Smooth muscle cell (in vitro differentiated cells): ENCODE data around the gene SAMSN1. TPM values are rescaled to one million over a fixed set of nuclear protein-coding genes. Genes with fewer than 3 reads are reported as not detected.

Source experiments
- DNase-seq: peaks from one replicate; lab custom pipeline; 2025; ENCODE audit not compliant: unreplicated experiment; lab: John Stamatoyannopoulos, UW
- H2AFZ ChIP-seq: fragments of 200-600 bp; sonication (generic); 2 replicates; pipeline ENCODE4 v1.6.0; 2016; ENCODE audit warnings: antibody characterized with exemption, low read depth, mild to moderate bottlenecking
- H3F3A ChIP-seq: fragments of 200-600 bp; sonication (generic); 2 replicates; pipeline ENCODE4 v1.6.0; 2017; ENCODE audit warnings: antibody characterized with exemption, low read depth
- H3K27ac ChIP-seq: fragments of 200-600 bp; sonication (generic); 2 replicates; pipeline ENCODE4 v1.5.1; 2016; ENCODE audit warnings: low read depth, mild to moderate bottlenecking
- H3K27me3 ChIP-seq: fragments of 200-600 bp; sonication (generic); 2 replicates; pipeline ENCODE4 v1.6.1; 2016; ENCODE audit warnings: low read depth, mild to moderate bottlenecking
- H3K36me3 ChIP-seq: fragments of 200-600 bp; sonication (generic); 2 replicates; pipeline ENCODE4 v1.5.1; 2016; ENCODE audit warnings: low read depth
- H3K4me1 ChIP-seq: fragments of 200-600 bp; sonication (generic); 2 replicates; pipeline ENCODE4 v1.5.1; 2016; ENCODE audit warnings: low read depth
- H3K4me2 ChIP-seq: fragments of 200-600 bp; sonication (generic); 2 replicates; pipeline ENCODE4 v1.6.0; 2016; ENCODE audit warnings: mild to moderate bottlenecking
- H3K4me3 ChIP-seq: fragments of 200-600 bp; sonication (generic); 2 replicates; pipeline ENCODE4 v1.5.1; 2016; ENCODE audit warnings: mild to moderate bottlenecking
- H3K79me2 ChIP-seq: fragments of 200-600 bp; sonication (generic); 2 replicates; pipeline ENCODE4 v1.6.0; 2016; ENCODE audit warnings: low read depth, mild to moderate bottlenecking
- H3K9ac ChIP-seq: fragments of 200-600 bp; sonication (generic); 2 replicates; pipeline ENCODE4 v1.6.0; 2016; ENCODE audit warnings: low read depth
- H3K9me3 ChIP-seq: fragments of 200-600 bp; sonication (generic); replicated peaks from 2 replicates; pipeline ENCODE4 v1.5.1; 2016; ENCODE audit warnings: low read depth
- H4K20me1 ChIP-seq: fragments of 200-600 bp; sonication (generic); 2 replicates; pipeline ENCODE4 v1.6.0; 2016; ENCODE audit warnings: low read depth
- CTCF ChIP-seq: fragments of 200-600 bp; sonication (generic); IDR thresholded peaks from 2 replicates; pipeline ENCODE4 v1.5.1; 2017; ENCODE audit warnings: borderline replicate concordance, mild to moderate bottlenecking, antibody characterized with exemption; ENCODE audit not compliant: insufficient read depth, poor library complexity, severe bottlenecking
- WGBS: methylation state at CpG from one replicate; pipeline ENCODE4 v1.1.7; 2016; ENCODE audit warnings: low lambda C conversion rate; 5-methylcytosine and 5-hydroxymethylcytosine counted together
- polyA plus RNA-seq: library from polyadenylated mRNA; unstranded; fragments of >200 nt; fragmentation: Nextera tagmentation; extraction: Ambion mirVana; gene quantifications from 2 replicates; pipeline ENCODE4 v1.2.1, GENCODE V29; 2016
- total RNA-seq: library from RNA; depleted of rRNA; stranded (reverse); fragments of >200 nt; gene quantifications from 2 replicates; pipeline ENCODE4 v1.2.3, GENCODE V29; 2014

Gene SAMSN1
- total and polyA plus RNA-seq, 2 experiments from 2014 or later = 0.13 TPM; not detected in 1

DNA sequence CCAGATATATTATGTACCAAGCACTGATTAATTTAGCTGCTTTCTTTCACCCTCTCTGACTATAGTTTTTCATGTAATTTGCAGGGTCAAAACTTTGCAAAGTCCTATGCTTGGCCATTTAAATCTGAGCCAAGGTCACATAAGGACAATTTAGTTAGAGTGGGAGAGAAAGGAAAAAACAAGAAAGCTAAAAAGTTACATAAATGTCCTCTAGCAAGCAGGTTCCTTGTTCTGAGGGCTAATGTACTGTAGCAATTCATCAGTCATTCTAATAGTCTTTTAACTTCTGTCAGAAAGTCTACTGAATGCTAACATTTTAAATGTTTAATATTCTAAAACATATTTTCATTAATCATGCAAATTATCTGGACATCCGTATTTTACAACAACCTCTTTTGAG lies 68.3 kb downstream of the SAMSN1 start:
- Histone ChIP-seq H3K9ac (no peak overlapping the region), H3K4me1 (no peaks in the 10 kb centered on the region), H3K4me2 (no peak overlapping the region), H3F3A (no peaks in the 10 kb centered on the region), H2AFZ (no peak overlapping the region), H3K79me2 (no peaks in the 10 kb centered on the region), H3K4me3 (no peak overlapping the region), H3K27me3 (no peaks in the 10 kb centered on the region), H3K36me3 (no peaks in the 10 kb centered on the region), H3K9me3 (no peaks in the 10 kb centered on the region), H4K20me1 (no peaks in the 10 kb centered on the region), H3K27ac (no peak overlapping the region)
- TF ChIP-seq CTCF = no peak
- 91% methylated on average over 1 of the region's 1 CpG for WGBS
- DNase-seq = no peak

- Histone ChIP-seq H2AFZ (no peak overlapping the region), H3K27me3 (no peaks in the 10 kb centered on the region)
Observed at GRCh38 chr21:14477133-14477532, 69.0 kb downstream of the SAMSN1 start.

GRCh38 chr21:14474995-14475394 lies 71.1 kb downstream of the SAMSN1 start:
- Histone ChIP-seq H3K36me3 (no peaks in the 10 kb centered on the region), H3F3A (no peaks in the 10 kb centered on the region), H3K9me3 (no peaks in the 10 kb centered on the region), H3K27ac (no peak overlapping the region), H3K79me2 (no peaks in the 10 kb centered on the region), H3K4me1 (no peaks in the 10 kb centered on the region), H3K9ac (no peak overlapping the region), H2AFZ (no peak overlapping the region), H3K27me3 (no peaks in the 10 kb centered on the region), H3K4me3 (no peak overlapping the region), H4K20me1 (no peaks in the 10 kb centered on the region), H3K4me2 (no peak overlapping the region)
- no peak for TF ChIP-seq CTCF
- DNase-seq = no peak

More at GRCh38 chr21:14477133-14477532, 69.0 kb downstream of the SAMSN1 start:
- Histone ChIP-seq H3K9ac (no peak overlapping the region), H3K4me1 (no peaks in the 10 kb centered on the region), H3K4me3 (no peak overlapping the region), H3K27ac (no peak overlapping the region), H4K20me1 (no peaks in the 10 kb centered on the region), H3K9me3 (no peaks in the 10 kb centered on the region), H3K36me3 (no peaks in the 10 kb centered on the region), H3K4me2 (no peak overlapping the region), H3F3A (no peaks in the 10 kb centered on the region), H3K79me2 (no peaks in the 10 kb centered on the region)
- 96% methylated on average over 2 of the region's 2 CpGs for WGBS
- DNase-seq = no peak
- TF ChIP-seq CTCF = no peak

DNA sequence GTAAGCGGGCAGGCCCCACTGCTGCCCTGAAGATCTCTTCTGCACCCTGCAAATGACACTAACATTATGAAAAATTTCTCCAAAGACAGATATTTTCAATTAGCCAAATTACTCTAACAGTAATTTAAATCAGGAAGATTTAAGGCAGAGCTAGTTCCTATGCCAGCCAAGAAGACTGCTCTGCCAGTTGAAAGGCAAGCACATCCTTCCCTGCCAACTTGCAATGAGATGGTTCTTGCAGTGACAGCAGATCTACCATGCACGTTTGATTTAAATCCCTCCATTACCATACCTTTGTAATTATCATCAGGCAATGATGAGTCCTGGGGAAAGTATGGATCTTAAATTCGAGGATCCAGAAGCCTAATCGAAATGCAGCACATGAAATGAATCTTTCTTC lies 76.5 kb downstream of the SAMSN1 start:
- no peaks in the 10 kb centered on the region for H3K4me1 ChIP-seq
- DNase-seq = no peak
- H3K9ac ChIP-seq = no peak overlapping the region
- H3K4me3 ChIP-seq = no peak overlapping the region
- no peaks in the 10 kb centered on the region for H3K27me3 ChIP-seq
- H3K27ac ChIP-seq = no peak overlapping the region
- no peaks in the 10 kb centered on the region for H3K9me3 ChIP-seq
- TF ChIP-seq CTCF = no peak
- H3K4me2 ChIP-seq = no peak overlapping the region
- no peaks in the 10 kb centered on the region for H3K36me3 ChIP-seq
- no peak overlapping the region for H2AFZ ChIP-seq
- no peaks in the 10 kb centered on the region for H3K79me2 ChIP-seq
- H3F3A ChIP-seq = no peaks in the 10 kb centered on the region
- WGBS = 80% methylated on average over 4 of the region's 4 CpGs
- H4K20me1 ChIP-seq = no peaks in the 10 kb centered on the region
